Astrocyte (in vitro differentiated cells and primary cell): ENCODE measurements around the gene ADAMTS17. TPM values are rescaled to one million over a fixed set of nuclear protein-coding genes. Genes with fewer than 3 reads are reported as not detected.
A peak's percentile ranks its signal among the peaks of the same experiment; 100 is the strongest.

ENCODE experiments used
- DNase-seq: peaks from one replicate; pipeline ENCODE4 v3.0.0-alpha.2; 2010; ENCODE audit warnings: low read depth
- FAIRE-seq: peaks from 2 replicates; lab custom pipeline; 2011; peaks lifted over from hg19 to GRCh38; lab: Jason Lieb, UNC
- H2AFZ ChIP-seq: 2 replicates; pipeline ENCODE4 v1.6.0; 2012; ENCODE audit warnings: low read depth, low read length, inconsistent platforms
- H3K27ac ChIP-seq: 2 replicates; pipeline ENCODE4 v1.5.1; 2011; ENCODE audit warnings: low read depth, low read length, inconsistent platforms
- H3K27me3 ChIP-seq: 2 replicates; pipeline ENCODE4 v1.6.0; 2011; ENCODE audit warnings: low read length, inconsistent platforms; ENCODE audit not compliant: insufficient read depth
- H3K36me3 ChIP-seq: 2 replicates; pipeline ENCODE4 v1.5.1; 2011; ENCODE audit warnings: low read length, inconsistent platforms; ENCODE audit not compliant: insufficient read depth
- H3K4me1 ChIP-seq: 2 replicates; pipeline ENCODE4 v1.5.1; 2011; ENCODE audit warnings: low read length, inconsistent platforms; ENCODE audit not compliant: insufficient read depth
- H3K4me2 ChIP-seq: 2 replicates; pipeline ENCODE4 v1.6.0; 2012; ENCODE audit warnings: low read length, inconsistent platforms
- H3K4me3 ChIP-seq: 2 replicates; pipeline ENCODE4 v1.5.1; 2011; ENCODE audit warnings: low read depth, mild to moderate bottlenecking, low read length, inconsistent platforms; ENCODE audit not compliant: insufficient read depth
- H3K79me2 ChIP-seq: 2 replicates; pipeline ENCODE4 v1.6.0; 2012; ENCODE audit warnings: mild to moderate bottlenecking, low read length, inconsistent platforms; ENCODE audit not compliant: insufficient read depth
- H3K9ac ChIP-seq: 2 replicates; pipeline ENCODE4 v1.6.0; 2012; ENCODE audit warnings: mild to moderate bottlenecking, low read length, inconsistent platforms
- H3K9me3 ChIP-seq: 2 replicates; pipeline ENCODE4 v1.5.1; 2012; ENCODE audit warnings: low read depth, mild to moderate bottlenecking, low read length, inconsistent platforms; ENCODE audit not compliant: insufficient read depth
- H4K20me1 ChIP-seq: 2 replicates; pipeline ENCODE4 v1.6.0; 2012; ENCODE audit warnings: low read length, inconsistent platforms; ENCODE audit not compliant: insufficient read depth
- H3K27ac Mint-ChIP-seq: one replicate; pipeline ENCODE4 v1.8.0; 2021; ENCODE audit warnings: mild to moderate bottlenecking, mixed read lengths; ENCODE audit not compliant: unreplicated experiment
- H3K27me3 Mint-ChIP-seq: one replicate; pipeline ENCODE4 v1.8.0; 2021; ENCODE audit warnings: low read depth, mixed read lengths; ENCODE audit not compliant: unreplicated experiment
- H3K36me3 Mint-ChIP-seq: one replicate; pipeline ENCODE4 v1.8.0; 2021; ENCODE audit warnings: low read depth, mixed read lengths; ENCODE audit not compliant: unreplicated experiment
- H3K4me1 Mint-ChIP-seq: one replicate; pipeline ENCODE4 v1.8.0; 2021; ENCODE audit warnings: low read depth, mixed read lengths; ENCODE audit not compliant: unreplicated experiment
- H3K4me3 Mint-ChIP-seq: one replicate; pipeline ENCODE4 v1.8.0; 2021; ENCODE audit warnings: mild to moderate bottlenecking, moderate library complexity, mixed read lengths; ENCODE audit not compliant: unreplicated experiment
- H3K9me3 Mint-ChIP-seq: one replicate; pipeline ENCODE4 v1.8.0; 2021; ENCODE audit warnings: mild to moderate bottlenecking, mixed read lengths; ENCODE audit not compliant: unreplicated experiment
- CTCF ChIP-seq: IDR thresholded peaks from 2 replicates; pipeline ENCODE4 v1.5.1; 2011; ENCODE audit warnings: low read depth, mild to moderate bottlenecking, inconsistent platforms, low read length, moderate library complexity; ENCODE audit not compliant: insufficient read depth
- EZH2 ChIP-seq: IDR thresholded peaks from 2 replicates; pipeline ENCODE4 v1.6.1; 2012; ENCODE audit warnings: mild to moderate bottlenecking, low read length, inconsistent platforms; ENCODE audit not compliant: insufficient read depth
- total RNA-seq: library from RNA; stranded (reverse); gene quantifications from 2 replicates; pipeline ENCODE4 v1.2.1, GENCODE V29; 2021

ADAMTS17 gene
- total RNA-seq, 1 donor from 2014 or later, result 0.27 TPM

- Histone ChIP-seq H2AFZ (no peak overlapping the region), H3K27me3 (no peaks in the 10 kb centered on the region), H3K9ac (no peak overlapping the region), H3K79me2 (no peaks in the 10 kb centered on the region), H3K4me1 (no peaks in the 10 kb centered on the region), H4K20me1 (no peaks in the 10 kb centered on the region), H3K36me3 (no peaks in the 10 kb centered on the region), H3K27ac (no peak overlapping the region), H3K9me3 (no peaks in the 10 kb centered on the region), H3K4me2 (no peak overlapping the region), H3K4me3 (no peak overlapping the region)
- H3K27me3 Mint-ChIP-seq, result peaks cover 43% of the 10 kb centered on the region
- peaks cover 9% of the 10 kb centered on the region for H3K4me1 Mint-ChIP-seq
- FAIRE-seq (no peak), DNase-seq (no peak)
- no peaks in the 10 kb centered on the region for H3K36me3 Mint-ChIP-seq
- H3K4me3 Mint-ChIP-seq, result no peak overlapping the region
- no peak overlapping the region for H3K27ac Mint-ChIP-seq
- H3K9me3 Mint-ChIP-seq, result peaks cover 4% of the 10 kb centered on the region
- TF ChIP-seq CTCF (no peak), EZH2 (no peak)
Observed at GRCh38 chr15:100281096-100281917, 60.5 kb downstream of the ADAMTS17 start.

- no peak for TF ChIP-seq CTCF
- no peak for TF ChIP-seq EZH2
- H3K36me3 Mint-ChIP-seq, result no peaks in the 10 kb centered on the region
- H3K79me2 ChIP-seq, result no peaks in the 10 kb centered on the region
- no peak overlapping the region for H3K27ac ChIP-seq
- H3K27ac Mint-ChIP-seq, result no peak overlapping the region
- no peak overlapping the region for H3K4me3 ChIP-seq
- FAIRE-seq (no peak), DNase-seq (no peak)
- H3K36me3 ChIP-seq, result no peaks in the 10 kb centered on the region
- no peak overlapping the region for H3K9ac ChIP-seq
- no peak overlapping the region for H3K4me2 ChIP-seq
- H4K20me1 ChIP-seq, result no peaks in the 10 kb centered on the region
- H3K9me3 ChIP-seq, result no peaks in the 10 kb centered on the region
- no peaks in the 10 kb centered on the region for H3K27me3 ChIP-seq
- H3K4me3 Mint-ChIP-seq, result peak overlapping the region; percentile 2
- H2AFZ ChIP-seq, result no peak overlapping the region
- H3K4me1 Mint-ChIP-seq, result peaks cover 7% of the 10 kb centered on the region
- no peaks in the 10 kb centered on the region for H3K4me1 ChIP-seq
- H3K27me3 Mint-ChIP-seq, result peaks cover 42% of the 10 kb centered on the region
- peaks cover 4% of the 10 kb centered on the region for H3K9me3 Mint-ChIP-seq
Observed at GRCh38 chr15:100279849-100280248, 61.9 kb downstream of the ADAMTS17 start.

- Mint-ChIP-seq H3K36me3 (no peaks in the 10 kb centered on the region), H3K27ac (no peak overlapping the region), H3K27me3 (peaks cover 38% of the 10 kb centered on the region), H3K4me3 (no peak overlapping the region), H3K9me3 (peaks cover 4% of the 10 kb centered on the region), H3K4me1 (peaks cover 3% of the 10 kb centered on the region)
- FAIRE-seq, result no peak
- DNase-seq, result peak; percentile 7
- Histone ChIP-seq H3K27ac (no peak overlapping the region), H2AFZ (no peak overlapping the region), H3K9me3 (no peaks in the 10 kb centered on the region), H4K20me1 (no peaks in the 10 kb centered on the region), H3K4me3 (no peak overlapping the region), H3K27me3 (no peaks in the 10 kb centered on the region), H3K79me2 (no peaks in the 10 kb centered on the region), H3K36me3 (no peaks in the 10 kb centered on the region), H3K4me1 (no peaks in the 10 kb centered on the region), H3K9ac (no peak overlapping the region), H3K4me2 (no peak overlapping the region)
- no peak for TF ChIP-seq CTCF
- no peak for TF ChIP-seq EZH2
Observed at GRCh38 chr15:100279446-100279845, 62.3 kb downstream of the ADAMTS17 start.
